Body of pancreas (tissue), 4 donors: ENCODE results near the gene RUNX2.

Source experiments
- POLR2A ChIP-seq, 3 donors: fragments of 450-650 bp; IDR thresholded peaks; one replicate each; pipeline ENCODE4 v1.6.1; 2016; ENCODE audit warnings: antibody characterized with exemption in 3 of 3, mild to moderate bottlenecking in 2 of 3
- TF ChIP-seq, protein P1 (sequence below), 7 experiments: fragments of 450-650 bp in 4 of 7; fragments of 200-600 bp in 3 of 7; sonication (generic) in 3 of 7; IDR thresholded peaks; one replicate each; pipeline ENCODE4 v1.5.1; 2016 to 2019; ENCODE audit warnings: antibody characterized with exemption in 7 of 7

DNA sequence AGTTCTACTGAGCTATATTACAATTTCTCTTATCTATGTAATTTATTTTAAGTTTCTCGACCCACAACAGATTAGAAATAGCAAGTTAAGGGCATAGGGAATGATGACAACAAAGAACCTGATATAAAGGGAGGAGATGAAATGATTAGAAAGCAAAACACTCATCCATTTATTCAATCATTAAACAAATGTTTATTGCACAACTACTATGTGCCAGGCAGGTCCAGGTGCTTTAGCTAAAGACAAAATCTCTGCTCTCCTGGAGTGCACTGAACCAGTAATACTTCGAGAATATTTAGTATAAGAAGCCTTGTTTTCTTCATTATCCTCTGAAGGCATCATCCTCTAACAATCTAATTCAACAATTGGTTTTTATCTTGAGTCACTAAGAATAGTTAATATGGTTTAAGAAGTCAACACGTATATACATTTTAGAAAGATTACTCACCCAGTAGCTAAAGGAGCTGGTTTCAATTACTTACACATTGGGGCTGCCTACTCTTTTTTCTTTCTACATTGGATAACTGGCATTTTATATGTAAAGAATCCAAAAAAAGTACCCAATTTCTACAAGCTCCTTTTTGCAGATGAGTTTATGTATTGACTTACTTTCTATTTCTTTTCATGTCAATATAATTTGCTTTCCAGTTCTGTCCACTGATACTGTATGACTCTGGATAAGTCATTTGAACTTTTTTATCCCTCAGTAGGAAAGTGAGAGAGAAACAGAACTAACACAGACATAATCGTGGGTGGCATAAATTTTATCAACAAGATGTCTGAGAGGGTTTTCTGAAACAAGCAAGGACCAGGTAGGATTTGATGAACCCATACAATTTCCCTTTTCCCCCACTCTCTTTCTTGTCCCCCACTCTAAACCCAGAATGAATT, 375.0 kb downstream of the RUNX2 start:
- TF ChIP-seq POLR2A (IDR thresholded peaks at IDR 0.05): no peak
- TF ChIP-seq, protein P1, sequence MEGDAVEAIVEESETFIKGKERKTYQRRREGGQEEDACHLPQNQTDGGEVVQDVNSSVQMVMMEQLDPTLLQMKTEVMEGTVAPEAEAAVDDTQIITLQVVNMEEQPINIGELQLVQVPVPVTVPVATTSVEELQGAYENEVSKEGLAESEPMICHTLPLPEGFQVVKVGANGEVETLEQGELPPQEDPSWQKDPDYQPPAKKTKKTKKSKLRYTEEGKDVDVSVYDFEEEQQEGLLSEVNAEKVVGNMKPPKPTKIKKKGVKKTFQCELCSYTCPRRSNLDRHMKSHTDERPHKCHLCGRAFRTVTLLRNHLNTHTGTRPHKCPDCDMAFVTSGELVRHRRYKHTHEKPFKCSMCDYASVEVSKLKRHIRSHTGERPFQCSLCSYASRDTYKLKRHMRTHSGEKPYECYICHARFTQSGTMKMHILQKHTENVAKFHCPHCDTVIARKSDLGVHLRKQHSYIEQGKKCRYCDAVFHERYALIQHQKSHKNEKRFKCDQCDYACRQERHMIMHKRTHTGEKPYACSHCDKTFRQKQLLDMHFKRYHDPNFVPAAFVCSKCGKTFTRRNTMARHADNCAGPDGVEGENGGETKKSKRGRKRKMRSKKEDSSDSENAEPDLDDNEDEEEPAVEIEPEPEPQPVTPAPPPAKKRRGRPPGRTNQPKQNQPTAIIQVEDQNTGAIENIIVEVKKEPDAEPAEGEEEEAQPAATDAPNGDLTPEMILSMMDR (IDR thresholded peaks at IDR 0.05): no peak
